ENCODE results near the gene KCTD3.

Gene KCTD3

GRCh38 chr1:215545096-215545495 is 22.0 kb upstream of the KCTD3 start:
- DNase-seq (ENCODE audit: low read depth, low spot score), result no peak
- no peak overlapping the region for H3K4me3 ChIP-seq
- H3K9me3 ChIP-seq (ENCODE audit: low read depth, low read length), result no peaks in the 10 kb centered on the region
- H3K36me3 ChIP-seq (ENCODE audit: insufficient read depth, low read length), result no peaks in the 10 kb centered on the region
- H3K9ac ChIP-seq (ENCODE audit: insufficient read length), result no peak overlapping the region
- TF ChIP-seq FOXP2 (optimal IDR thresholded peaks at IDR 0.05; ENCODE audit: control extremely low read depth, extremely low read length, insufficient read depth), result no peak
- TF ChIP-seq POLR2AphosphoS5 (IDR thresholded peaks at IDR 0.05; ENCODE audit: borderline replicate concordance, low read depth, low read length), result no peak
- TF ChIP-seq EZH2 (IDR thresholded peaks at IDR 0.05), result no peak
- no peak overlapping the region for H3K27ac ChIP-seq

DNA sequence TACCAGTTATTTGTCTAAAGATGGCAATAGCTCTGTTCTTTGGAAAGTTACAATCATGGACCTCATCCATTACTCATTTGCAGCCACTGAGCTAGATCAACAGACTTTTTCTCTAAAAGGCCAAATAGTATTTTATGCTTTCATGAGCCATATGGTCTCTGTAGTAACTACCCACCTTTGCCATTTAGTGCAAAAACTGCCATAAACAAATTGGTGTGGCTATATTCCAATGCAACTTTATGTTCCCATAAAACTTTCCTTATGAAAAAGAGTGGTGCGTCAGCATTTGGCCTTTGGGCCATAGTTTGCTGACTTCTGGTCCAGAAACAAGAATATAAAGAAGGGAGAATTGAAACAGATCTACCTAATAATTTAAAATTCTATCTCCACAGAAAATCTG is 20.1 kb upstream of the KCTD3 start:
- Histone ChIP-seq H3K4me3 (no peak overlapping the region), H3K9ac (ENCODE audit: insufficient read length) (no peak overlapping the region), H3K36me3 (ENCODE audit: insufficient read depth, low read length) (no peaks in the 10 kb centered on the region), H3K27ac (no peak overlapping the region), H3K9me3 (ENCODE audit: low read depth, low read length) (no peaks in the 10 kb centered on the region)
- no peak for DNase-seq (ENCODE audit: low read depth, low spot score)
- TF ChIP-seq POLR2AphosphoS5 (IDR thresholded peaks at IDR 0.05; ENCODE audit: borderline replicate concordance, low read depth, low read length) (no peak), FOXP2 (optimal IDR thresholded peaks at IDR 0.05; ENCODE audit: control extremely low read depth, extremely low read length, insufficient read depth) (no peak), EZH2 (IDR thresholded peaks at IDR 0.05) (no peak)

DNA sequence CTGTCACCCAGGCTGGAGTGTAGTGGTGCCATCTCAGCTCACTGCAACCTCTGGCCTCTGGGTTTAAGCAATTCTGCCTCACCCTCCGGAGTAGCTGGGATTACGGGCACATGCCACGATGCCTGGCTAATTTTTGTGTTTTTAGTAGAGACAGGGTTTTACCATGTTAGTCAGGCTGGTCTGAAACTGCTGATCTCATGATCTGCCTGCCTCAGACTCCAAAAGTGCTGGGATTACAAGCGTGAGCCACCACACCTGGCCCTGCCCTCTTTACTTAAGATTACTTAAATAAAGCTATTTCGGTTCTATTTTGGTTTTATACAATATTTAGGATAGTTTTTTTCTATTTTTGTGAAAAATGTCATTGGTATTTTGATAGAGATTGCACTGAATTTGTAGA is 15.3 kb upstream of the KCTD3 start:
- no peak for TF ChIP-seq POLR2AphosphoS5 (IDR thresholded peaks at IDR 0.05; ENCODE audit: borderline replicate concordance, low read depth, low read length)
- no peak for TF ChIP-seq FOXP2 (optimal IDR thresholded peaks at IDR 0.05; ENCODE audit: control extremely low read depth, extremely low read length, insufficient read depth)
- no peak for TF ChIP-seq EZH2 (IDR thresholded peaks at IDR 0.05)
- no peak overlapping the region for H3K9ac ChIP-seq (ENCODE audit: insufficient read length)

DNA sequence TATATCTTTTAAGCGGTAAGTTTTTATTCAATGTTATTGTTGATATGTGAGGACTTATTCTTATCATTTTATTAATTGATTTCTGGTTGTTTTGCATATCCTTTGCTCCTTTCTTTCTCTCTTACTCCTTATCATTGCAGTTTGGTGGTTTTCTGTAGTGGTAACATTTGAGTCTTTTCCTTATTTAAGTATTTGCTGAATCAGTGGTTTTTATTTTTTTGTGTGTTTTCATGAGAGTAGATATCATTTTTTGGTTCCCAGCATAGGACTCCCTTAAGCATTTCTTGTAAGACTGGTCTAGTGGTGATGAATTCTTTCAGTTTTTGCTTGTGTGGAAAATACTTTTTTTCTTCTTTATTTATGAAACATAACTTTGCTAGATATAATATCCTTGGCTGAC is 12.2 kb upstream of the KCTD3 start:
- Histone ChIP-seq H3K9me3 (ENCODE audit: low read depth, low read length) (no peaks in the 10 kb centered on the region), H3K27ac (no peak overlapping the region), H3K9ac (ENCODE audit: insufficient read length) (no peak overlapping the region), H3K36me3 (ENCODE audit: insufficient read depth, low read length) (no peaks in the 10 kb centered on the region), H3K4me3 (no peak overlapping the region)
- no peak for DNase-seq (ENCODE audit: low read depth, low spot score)
- TF ChIP-seq EZH2 (IDR thresholded peaks at IDR 0.05) (no peak), POLR2AphosphoS5 (IDR thresholded peaks at IDR 0.05; ENCODE audit: borderline replicate concordance, low read depth, low read length) (no peak), FOXP2 (optimal IDR thresholded peaks at IDR 0.05; ENCODE audit: control extremely low read depth, extremely low read length, insufficient read depth) (no peak)

More for the DNA sequence above, 15.3 kb upstream of the KCTD3 start:
- Histone ChIP-seq H3K27ac (no peak overlapping the region), H3K36me3 (ENCODE audit: insufficient read depth, low read length) (no peaks in the 10 kb centered on the region), H3K9me3 (ENCODE audit: low read depth, low read length) (no peaks in the 10 kb centered on the region), H3K4me3 (no peak overlapping the region)
- DNase-seq (ENCODE audit: low read depth, low spot score), result no peak

GRCh38 chr1:215555531-215555930 is 11.6 kb upstream of the KCTD3 start:
- H3K9ac ChIP-seq (ENCODE audit: insufficient read length), result no peak overlapping the region
- H3K27ac ChIP-seq, result no peak overlapping the region
- TF ChIP-seq POLR2AphosphoS5 (IDR thresholded peaks at IDR 0.05; ENCODE audit: borderline replicate concordance, low read depth, low read length), result no peak
- TF ChIP-seq EZH2 (IDR thresholded peaks at IDR 0.05), result no peak
- no peak for TF ChIP-seq FOXP2 (optimal IDR thresholded peaks at IDR 0.05; ENCODE audit: control extremely low read depth, extremely low read length, insufficient read depth)
- H3K36me3 ChIP-seq (ENCODE audit: insufficient read depth, low read length), result no peaks in the 10 kb centered on the region
- no peaks in the 10 kb centered on the region for H3K9me3 ChIP-seq (ENCODE audit: low read depth, low read length)
- DNase-seq (ENCODE audit: low read depth, low spot score), result no peak
- H3K4me3 ChIP-seq, result no peak overlapping the region

DNA sequence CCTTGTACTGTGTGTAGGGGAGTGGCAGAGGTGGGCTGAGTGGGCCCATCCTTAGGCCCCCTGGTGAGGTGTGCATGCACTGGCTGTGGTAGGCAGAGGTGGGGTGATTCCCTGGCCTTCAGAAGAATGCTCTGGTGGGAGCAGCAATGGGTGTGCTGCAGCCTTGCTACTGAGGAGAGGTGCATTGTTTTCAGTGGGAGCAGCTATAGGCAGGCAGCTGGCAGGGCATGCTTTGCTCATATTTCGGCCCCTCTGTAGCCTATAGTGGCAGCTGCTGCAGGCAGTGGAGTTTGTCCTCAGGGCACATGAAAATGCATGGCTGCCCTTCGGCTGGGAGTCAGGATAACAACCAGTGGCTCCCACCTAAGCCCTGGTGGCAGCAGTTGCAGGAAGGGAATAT is 10.1 kb upstream of the KCTD3 start:
- no peak for DNase-seq (ENCODE audit: low read depth, low spot score)
- Histone ChIP-seq H3K27ac (no peak overlapping the region), H3K9me3 (ENCODE audit: low read depth, low read length) (no peaks in the 10 kb centered on the region), H3K36me3 (ENCODE audit: insufficient read depth, low read length) (no peaks in the 10 kb centered on the region), H3K9ac (ENCODE audit: insufficient read length) (no peak overlapping the region), H3K4me3 (no peak overlapping the region)
- TF ChIP-seq FOXP2 (optimal IDR thresholded peaks at IDR 0.05; ENCODE audit: control extremely low read depth, extremely low read length, insufficient read depth), result no peak
- TF ChIP-seq EZH2 (IDR thresholded peaks at IDR 0.05), result no peak
- no peak for TF ChIP-seq POLR2AphosphoS5 (IDR thresholded peaks at IDR 0.05; ENCODE audit: borderline replicate concordance, low read depth, low read length)

- DNase-seq (ENCODE audit: low read depth, low spot score), result no peak
- no peak overlapping the region for H3K27ac ChIP-seq
- no peak overlapping the region for H3K4me3 ChIP-seq
- TF ChIP-seq POLR2AphosphoS5 (IDR thresholded peaks at IDR 0.05; ENCODE audit: borderline replicate concordance, low read depth, low read length) (no peak), EZH2 (IDR thresholded peaks at IDR 0.05) (no peak), FOXP2 (optimal IDR thresholded peaks at IDR 0.05; ENCODE audit: control extremely low read depth, extremely low read length, insufficient read depth) (no peak)
- no peaks in the 10 kb centered on the region for H3K9me3 ChIP-seq (ENCODE audit: low read depth, low read length)
- H3K9ac ChIP-seq (ENCODE audit: insufficient read length), result no peak overlapping the region
- H3K36me3 ChIP-seq (ENCODE audit: insufficient read depth, low read length), result no peaks in the 10 kb centered on the region
These were observed 9.6 kb upstream of the KCTD3 start for GRCh38 chr1:215557504-215557903.

GRCh38 chr1:215557992-215558626 is 9.0 kb upstream of the KCTD3 start:
- Histone ChIP-seq H3K9ac (ENCODE audit: insufficient read length) (no peak overlapping the region), H3K27ac (no peak overlapping the region), H3K36me3 (ENCODE audit: insufficient read depth, low read length) (no peaks in the 10 kb centered on the region), H3K9me3 (ENCODE audit: low read depth, low read length) (no peaks in the 10 kb centered on the region), H3K4me3 (no peak overlapping the region)
- no peak for TF ChIP-seq POLR2AphosphoS5 (IDR thresholded peaks at IDR 0.05; ENCODE audit: borderline replicate concordance, low read depth, low read length)
- no peak for TF ChIP-seq EZH2 (IDR thresholded peaks at IDR 0.05)
- no peak for TF ChIP-seq FOXP2 (optimal IDR thresholded peaks at IDR 0.05; ENCODE audit: control extremely low read depth, extremely low read length, insufficient read depth)
- DNase-seq (ENCODE audit: low read depth, low spot score), result no peak

All from SK-N-MC (cell line).